PFSK-1 (cell line): ENCODE measurements around the gene ZDHHC14.

Experiments used
- FOXP2 ChIP-seq: optimal IDR thresholded peaks from 2 replicates; pipeline ENCODE3; 2011; ENCODE audit warnings: borderline replicate concordance, control low read depth, inconsistent platforms; ENCODE audit not compliant: insufficient read depth; ENCODE audit errors: extremely low read length, extremely low read depth
- POLR2AphosphoS5 ChIP-seq: IDR thresholded peaks from 2 replicates; pipeline ENCODE4 v1.6.1; 2012; ENCODE audit warnings: low read depth, mild to moderate bottlenecking, control low read depth, low read length, moderate library complexity
- REST ChIP-seq, 2 experiments: IDR thresholded peaks; 2 replicates each; pipeline versions ENCODE4 v1.6.1 to v1.8.0; 2011 to 2012; ENCODE audit warnings: low read depth in 2 of 2, low read length in 2 of 2, control low read depth in 1 of 2, inconsistent platforms in 1 of 2, mild to moderate bottlenecking in 1 of 2, moderate library complexity in 1 of 2; ENCODE audit not compliant: insufficient read depth in 1 of 2
- SIN3A ChIP-seq: IDR thresholded peaks from 2 replicates; pipeline ENCODE4 v1.6.1; 2012; ENCODE audit warnings: mild to moderate bottlenecking, low read length, moderate library complexity, borderline replicate concordance; ENCODE audit not compliant: insufficient read depth
- TAF1 ChIP-seq: IDR thresholded peaks from 2 replicates; pipeline ENCODE4 v1.6.1; 2012; ENCODE audit warnings: low read length, control low read depth, borderline replicate concordance; ENCODE audit not compliant: insufficient read depth

The ZDHHC14 gene

GRCh38 chr6:157596461-157596860 lies 215.5 kb downstream of the ZDHHC14 start:
- no peak for TF ChIP-seq TAF1
- TF ChIP-seq REST (IDR thresholded peaks at IDR 0.05; ENCODE audit: insufficient read depth in 1 of 2, low read depth in 2 of 2, low read length in 2 of 2) = no peak
- no peak for TF ChIP-seq FOXP2
- no peak for TF ChIP-seq SIN3A
- TF ChIP-seq POLR2AphosphoS5 = no peak

- no peak for TF ChIP-seq FOXP2
- no peak for TF ChIP-seq SIN3A
- no peak for TF ChIP-seq REST (IDR thresholded peaks at IDR 0.05; ENCODE audit: insufficient read depth in 1 of 2, low read depth in 2 of 2, low read length in 2 of 2)
- TF ChIP-seq TAF1 = no peak
- no peak for TF ChIP-seq POLR2AphosphoS5
Measured at GRCh38 chr6:157596886-157597285, 215.9 kb downstream of the ZDHHC14 start.

- no peak for TF ChIP-seq FOXP2
- TF ChIP-seq SIN3A = no peak
- TF ChIP-seq TAF1 = no peak
- no peak for TF ChIP-seq REST (IDR thresholded peaks at IDR 0.05; ENCODE audit: insufficient read depth in 1 of 2, low read depth in 2 of 2, low read length in 2 of 2)
- no peak for TF ChIP-seq POLR2AphosphoS5
Measured at GRCh38 chr6:157597461-157598312, 216.7 kb downstream of the ZDHHC14 start.

- TF ChIP-seq REST (IDR thresholded peaks at IDR 0.05; ENCODE audit: insufficient read depth in 1 of 2, low read depth in 2 of 2, low read length in 2 of 2) = no peak
- no peak for TF ChIP-seq TAF1
- TF ChIP-seq POLR2AphosphoS5 = no peak
- TF ChIP-seq SIN3A = no peak
- TF ChIP-seq FOXP2 = no peak
Measured at GRCh38 chr6:157599191-157599590, 218.2 kb downstream of the ZDHHC14 start.
